SK-N-MC (cell line): ENCODE data around the gene HOTAIR.

Source experiments
- EZH2 ChIP-seq: fragments of 200-600 bp; sonication (generic); IDR thresholded peaks from one replicate; pipeline ENCODE4 v1.6.1; 2017; ENCODE audit warnings: antibody characterized with exemption
- FOXP2 ChIP-seq: optimal IDR thresholded peaks from 2 replicates; pipeline ENCODE3; 2011; ENCODE audit warnings: mild to moderate bottlenecking, moderate library complexity; ENCODE audit not compliant: insufficient read depth; ENCODE audit errors: extremely low read length, control extremely low read depth
- POLR2AphosphoS5 ChIP-seq: IDR thresholded peaks from 2 replicates; pipeline ENCODE4 v1.6.1; 2012; ENCODE audit warnings: mild to moderate bottlenecking, low read depth, low read length, borderline replicate concordance

GRCh38 chr12:53967421-53967925, 7.3 kb downstream of the HOTAIR start:
- TF ChIP-seq EZH2 = no peak
- TF ChIP-seq POLR2AphosphoS5 = no peak
- TF ChIP-seq FOXP2 = no peak
